HepG2 (cell line): ENCODE results near the gene PPIL3. TPM values are rescaled to one million over a fixed set of nuclear protein-coding genes. Genes with fewer than 3 reads are reported as not detected.
A peak's percentile ranks its signal among the peaks of the same experiment; 100 is the strongest.

Experiments used
- ERF ChIP-seq: IDR thresholded peaks from 2 replicates; pipeline ENCODE4 v1.6.1; 2018; ENCODE audit warnings: missing biosample characterization, missing genetic modification reagents
- FOSL2 ChIP-seq: sonication (generic); formaldehyde crosslinking; IDR thresholded peaks from 2 replicates; pipeline ENCODE4 v1.4.0; 2020; ENCODE audit warnings: missing genetic modification reagents
- HCFC1 ChIP-seq: fragments of 150-350 bp; IDR thresholded peaks from 2 replicates; pipeline ENCODE4 v1.6.1; 2014; ENCODE audit warnings: low read depth, low read length
- HOXA7 ChIP-seq: sonication (generic); formaldehyde crosslinking; IDR thresholded peaks from 2 replicates; pipeline ENCODE4 v1.8.1; 2022; ENCODE audit warnings: mild to moderate bottlenecking, missing genetic modification reagents, moderate library complexity
- KLF6 ChIP-seq: IDR thresholded peaks from 2 replicates; pipeline ENCODE4 v1.8.0; 2016; ENCODE audit warnings: missing biosample characterization, missing genetic modification reagents
- RXRA ChIP-seq: sonication (generic); formaldehyde crosslinking; IDR thresholded peaks from 2 replicates; pipeline ENCODE4 v1.5.1; 2020; ENCODE audit warnings: missing genetic modification reagents
- TBX3 ChIP-seq: fragments of 450-650 bp; IDR thresholded peaks from 2 replicates; pipeline ENCODE4 v1.6.1; 2017; ENCODE audit warnings: antibody characterized with exemption, mild to moderate bottlenecking, inconsistent platforms, borderline replicate concordance
- ZIK1 ChIP-seq: sonication (generic); formaldehyde crosslinking; IDR thresholded peaks from 2 replicates; pipeline ENCODE4 v1.5.0; 2020; ENCODE audit warnings: mild to moderate bottlenecking, low read depth, missing genetic modification reagents, borderline replicate concordance
- ZNF253 ChIP-seq: sonication (generic); formaldehyde crosslinking; IDR thresholded peaks from 2 replicates; pipeline ENCODE4 v1.8.0; 2022; ENCODE audit warnings: mild to moderate bottlenecking, missing genetic modification reagents, borderline replicate concordance
- ZNF292 ChIP-seq: sonication (generic); formaldehyde crosslinking; IDR thresholded peaks from 2 replicates; pipeline ENCODE4 v1.8.1; 2022; ENCODE audit warnings: mild to moderate bottlenecking, low read depth, missing genetic modification reagents, borderline replicate concordance
- ZNF44 ChIP-seq: sonication (generic); formaldehyde crosslinking; IDR thresholded peaks from 2 replicates; pipeline ENCODE4 v1.5.1; 2020; ENCODE audit warnings: mild to moderate bottlenecking, missing genetic modification reagents
- ZNF720 ChIP-seq: sonication (generic); formaldehyde crosslinking; IDR thresholded peaks from 2 replicates; pipeline ENCODE4 v1.4.0; 2020; ENCODE audit warnings: missing genetic modification reagents
- ZNF761 ChIP-seq: sonication (generic); formaldehyde crosslinking; conservative IDR thresholded peaks from 2 replicates; pipeline ENCODE4 v1.4.0; 2020; ENCODE audit warnings: mild to moderate bottlenecking, missing genetic modification reagents
- ZSCAN29 ChIP-seq: sonication (generic); formaldehyde crosslinking; conservative IDR thresholded peaks from 2 replicates; pipeline ENCODE4 v1.4.0; 2020; ENCODE audit warnings: mild to moderate bottlenecking, missing genetic modification reagents
- polyA plus RNA-seq, 8 experiments: library from polyadenylated mRNA; depleted of rRNA in 3 of 8; stranded (reverse) in 7 of 8; unstranded in 1 of 8; fragments of >200 nt; fragmentation: Illumina TruSeq in 4 of 8; extraction: Trizol in 4 of 8; gene quantifications; 2 replicates each; pipeline versions ENCODE4 v1.2.1 to v1.2.3, GENCODE V29; 2011 to 2016; ENCODE audit warnings: low read depth in 4 of 8, missing spikeins in 1 of 8, mixed read lengths in 1 of 8; ENCODE audit not compliant: insufficient read depth in 1 of 8
- total RNA-seq, 5 experiments: library from RNA; depleted of rRNA; stranded (reverse); fragments of >200 nt; fragmentation: Illumina TruSeq; extraction: Trizol; gene quantifications; 2 replicates each; pipeline ENCODE4 v1.2.3, GENCODE V29; 2016; ENCODE audit warnings: low read depth in 1 of 5
- TF ChIP-seq, protein P1 (sequence below): sonication (generic); formaldehyde crosslinking; IDR thresholded peaks from 2 replicates; pipeline ENCODE4 v1.9.0; 2021; ENCODE audit warnings: missing genetic modification reagents, borderline replicate concordance
- TF ChIP-seq, protein P2 (sequence below): sonication (generic); formaldehyde crosslinking; IDR thresholded peaks from one replicate; pipeline ENCODE4 v1.5.1; 2020; ENCODE audit warnings: mild to moderate bottlenecking, missing genetic modification reagents; ENCODE audit errors: not compliant biosample characterization

Gene PPIL3
- total and polyA plus RNA-seq, 2 of the 13 experiments (the other 11 are each of a cell fraction or from before 2014, with no cell fraction given): 98.7 to 107 TPM

DNA sequence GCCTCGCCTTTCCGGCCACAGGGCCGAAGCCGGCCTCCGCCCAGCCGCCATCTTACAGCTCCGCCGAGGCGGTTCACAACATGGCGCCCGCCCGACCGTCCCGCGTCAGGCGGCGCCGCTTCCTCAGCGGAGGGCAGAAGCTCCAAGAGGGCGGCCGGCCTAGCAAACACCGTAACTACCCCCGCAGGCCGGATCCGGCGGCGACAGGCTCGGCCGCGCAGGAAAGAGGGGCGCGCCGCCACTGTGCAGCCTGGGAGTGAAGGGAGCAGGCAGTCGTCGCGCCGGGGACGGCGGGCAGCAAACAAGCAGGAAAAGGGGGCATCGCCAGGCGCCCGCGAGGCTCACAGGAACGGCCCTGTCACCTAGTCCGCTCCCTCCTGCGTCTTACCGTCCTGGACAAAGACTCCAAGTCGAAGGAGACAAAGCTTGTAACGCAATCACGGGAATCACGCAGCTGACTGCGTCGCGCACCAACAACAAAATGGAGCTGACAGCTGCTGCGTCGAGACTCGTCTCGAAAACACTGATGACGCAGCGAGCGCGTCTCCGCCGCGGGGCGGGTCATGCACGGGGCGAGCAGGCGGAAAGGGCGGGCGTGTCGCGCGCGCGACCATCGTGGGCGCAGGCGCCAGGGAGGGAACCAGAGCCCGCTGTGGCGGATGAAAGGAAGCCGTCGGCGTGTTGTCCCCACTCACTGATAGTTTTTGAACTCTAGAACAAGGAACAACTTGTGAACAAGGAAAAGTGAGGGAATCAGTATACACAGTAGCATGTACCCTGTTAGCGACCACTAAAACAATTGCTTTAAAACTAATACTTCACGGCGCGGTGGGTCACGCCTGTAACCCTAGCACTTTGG, 24.5 kb downstream of the PPIL3 start, which contains the start of gene CLK1 (continued):
- no peak for TF ChIP-seq TBX3
- peak; percentile 92 for TF ChIP-seq ZSCAN29
- TF ChIP-seq HCFC1: peak; percentile 3
- no peak; the same call in 1 of the 2 replicates for TF ChIP-seq HOXA7 (CRISPR knock-in tag)
- TF ChIP-seq ZNF292: no peak
- TF ChIP-seq ZNF761 (CRISPR knock-in tag): peak; percentile 97
- TF ChIP-seq, protein P1, sequence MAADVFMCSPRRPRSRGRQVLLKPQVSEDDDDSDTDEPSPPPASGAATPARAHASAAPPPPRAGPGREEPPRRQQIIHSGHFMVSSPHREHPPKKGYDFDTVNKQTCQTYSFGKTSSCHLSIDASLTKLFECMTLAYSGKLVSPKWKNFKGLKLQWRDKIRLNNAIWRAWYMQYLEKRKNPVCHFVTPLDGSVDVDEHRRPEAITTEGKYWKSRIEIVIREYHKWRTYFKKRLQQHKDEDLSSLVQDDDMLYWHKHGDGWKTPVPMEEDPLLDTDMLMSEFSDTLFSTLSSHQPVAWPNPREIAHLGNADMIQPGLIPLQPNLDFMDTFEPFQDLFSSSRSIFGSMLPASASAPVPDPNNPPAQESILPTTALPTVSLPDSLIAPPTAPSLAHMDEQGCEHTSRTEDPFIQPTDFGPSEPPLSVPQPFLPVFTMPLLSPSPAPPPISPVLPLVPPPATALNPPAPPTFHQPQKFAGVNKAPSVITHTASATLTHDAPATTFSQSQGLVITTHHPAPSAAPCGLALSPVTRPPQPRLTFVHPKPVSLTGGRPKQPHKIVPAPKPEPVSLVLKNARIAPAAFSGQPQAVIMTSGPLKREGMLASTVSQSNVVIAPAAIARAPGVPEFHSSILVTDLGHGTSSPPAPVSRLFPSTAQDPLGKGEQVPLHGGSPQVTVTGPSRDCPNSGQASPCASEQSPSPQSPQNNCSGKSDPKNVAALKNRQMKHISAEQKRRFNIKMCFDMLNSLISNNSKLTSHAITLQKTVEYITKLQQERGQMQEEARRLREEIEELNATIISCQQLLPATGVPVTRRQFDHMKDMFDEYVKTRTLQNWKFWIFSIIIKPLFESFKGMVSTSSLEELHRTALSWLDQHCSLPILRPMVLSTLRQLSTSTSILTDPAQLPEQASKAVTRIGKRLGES (CRISPR knock-in tag): peak; percentile 83
- TF ChIP-seq, protein P2, sequence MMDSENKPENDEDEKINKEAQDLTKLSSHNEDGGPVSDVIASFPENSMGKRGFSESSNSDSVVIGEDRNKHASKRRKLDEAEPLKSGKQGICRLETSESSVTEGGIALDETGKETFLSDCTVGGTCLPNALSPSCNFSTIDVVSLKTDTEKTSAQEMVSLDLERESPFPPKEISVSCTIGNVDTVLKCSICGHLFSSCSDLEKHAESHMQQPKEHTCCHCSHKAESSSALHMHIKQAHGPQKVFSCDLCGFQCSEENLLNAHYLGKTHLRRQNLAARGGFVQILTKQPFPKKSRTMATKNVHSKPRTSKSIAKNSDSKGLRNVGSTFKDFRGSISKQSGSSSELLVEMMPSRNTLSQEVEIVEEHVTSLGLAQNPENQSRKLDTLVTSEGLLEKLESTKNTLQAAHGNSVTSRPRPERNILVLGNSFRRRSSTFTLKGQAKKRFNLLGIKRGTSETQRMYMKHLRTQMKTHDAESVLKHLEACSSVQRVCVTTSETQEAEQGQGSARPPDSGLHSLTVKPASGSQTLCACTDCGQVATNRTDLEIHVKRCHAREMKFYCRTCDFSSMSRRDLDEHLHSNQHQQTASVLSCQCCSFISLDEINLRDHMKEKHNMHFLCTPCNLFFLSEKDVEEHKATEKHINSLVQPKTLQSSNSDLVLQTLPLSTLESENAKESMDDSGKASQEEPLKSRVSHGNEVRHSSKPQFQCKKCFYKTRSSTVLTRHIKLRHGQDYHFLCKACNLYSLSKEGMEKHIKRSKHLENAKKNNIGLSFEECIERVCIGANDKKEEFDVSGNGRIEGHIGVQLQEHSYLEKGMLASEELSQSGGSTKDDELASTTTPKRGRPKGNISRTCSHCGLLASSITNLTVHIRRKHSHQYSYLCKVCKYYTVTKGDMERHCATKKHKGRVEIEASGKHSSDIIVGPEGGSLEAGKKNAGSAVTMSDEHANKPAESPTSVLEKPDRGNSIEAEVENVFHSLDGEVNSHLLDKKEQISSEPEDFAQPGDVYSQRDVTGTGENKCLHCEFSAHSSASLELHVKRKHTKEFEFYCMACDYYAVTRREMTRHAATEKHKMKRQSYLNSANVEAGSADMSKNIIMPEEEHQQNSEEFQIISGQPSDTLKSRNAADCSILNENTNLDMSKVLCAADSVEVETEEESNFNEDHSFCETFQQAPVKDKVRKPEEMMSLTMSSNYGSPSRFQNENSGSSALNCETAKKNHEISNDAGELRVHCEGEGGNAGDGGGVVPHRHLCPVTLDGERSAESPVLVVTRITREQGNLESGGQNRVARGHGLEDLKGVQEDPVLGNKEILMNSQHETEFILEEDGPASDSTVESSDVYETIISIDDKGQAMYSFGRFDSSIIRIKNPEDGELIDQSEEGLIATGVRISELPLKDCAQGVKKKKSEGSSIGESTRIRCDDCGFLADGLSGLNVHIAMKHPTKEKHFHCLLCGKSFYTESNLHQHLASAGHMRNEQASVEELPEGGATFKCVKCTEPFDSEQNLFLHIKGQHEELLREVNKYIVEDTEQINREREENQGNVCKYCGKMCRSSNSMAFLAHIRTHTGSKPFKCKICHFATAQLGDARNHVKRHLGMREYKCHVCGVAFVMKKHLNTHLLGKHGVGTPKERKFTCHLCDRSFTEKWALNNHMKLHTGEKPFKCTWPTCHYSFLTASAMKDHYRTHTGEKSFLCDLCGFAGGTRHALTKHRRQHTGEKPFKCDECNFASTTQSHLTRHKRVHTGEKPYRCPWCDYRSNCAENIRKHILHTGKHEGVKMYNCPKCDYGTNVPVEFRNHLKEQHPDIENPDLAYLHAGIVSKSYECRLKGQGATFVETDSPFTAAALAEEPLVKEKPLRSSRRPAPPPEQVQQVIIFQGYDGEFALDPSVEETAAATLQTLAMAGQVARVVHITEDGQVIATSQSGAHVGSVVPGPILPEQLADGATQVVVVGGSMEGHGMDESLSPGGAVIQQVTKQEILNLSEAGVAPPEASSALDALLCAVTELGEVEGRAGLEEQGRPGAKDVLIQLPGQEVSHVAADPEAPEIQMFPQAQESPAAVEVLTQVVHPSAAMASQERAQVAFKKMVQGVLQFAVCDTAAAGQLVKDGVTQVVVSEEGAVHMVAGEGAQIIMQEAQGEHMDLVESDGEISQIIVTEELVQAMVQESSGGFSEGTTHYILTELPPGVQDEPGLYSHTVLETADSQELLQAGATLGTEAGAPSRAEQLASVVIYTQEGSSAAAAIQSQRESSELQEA (CRISPR knock-in tag): peak; percentile 93
- no peak; the same call in 1 of the 2 replicates for TF ChIP-seq ZNF253
- TF ChIP-seq FOSL2 (CRISPR knock-in tag): peak; percentile 88
- TF ChIP-seq ZIK1 (CRISPR knock-in tag): peak; percentile 95; the same call in 1 of the 2 replicates
- TF ChIP-seq ZNF44: peak; percentile 70; the same call in 1 of the 2 replicates
- peak; percentile 96 for TF ChIP-seq RXRA (CRISPR knock-in tag)
- peak; percentile 98 for TF ChIP-seq ERF (CRISPR knock-in tag)
- peak; percentile 99; the same call in 1 of the 2 replicates for TF ChIP-seq KLF6 (CRISPR knock-in tag)
- TF ChIP-seq ZNF720 (CRISPR knock-in tag): peak; percentile 86; the same call in 1 of the 2 replicates
